ENCODE measurements around the gene LIX1. TPM values are rescaled to one million over a fixed set of nuclear protein-coding genes. Genes with fewer than 3 reads are reported as not detected.
A peak's percentile ranks its signal among the peaks of the same experiment; 100 is the strongest.

The LIX1 gene
- total and polyA plus RNA-seq, 2 of the 8 experiments (the other 6 are each of a cell fraction or from before 2014, with no cell fraction given): 0.26 to 0.45 TPM

- H2BK20ac ChIP-seq (ENCODE audit: low read length): no peak overlapping the region
- no peak overlapping the region for H4K8ac ChIP-seq (ENCODE audit: extremely low read depth, insufficient read depth, low read length)
- no peak overlapping the region for H3K4ac ChIP-seq (replicated peaks; ENCODE audit: insufficient read length, low read depth, low read length)
- ChIA-PET POLR2A (ENCODE audit: partially characterized antibody) (no interaction called here), CTCF (ENCODE audit: partially characterized antibody) (no interaction called here)
- H3K79me1 ChIP-seq (ENCODE audit: low read depth, low read length): no peaks in the 10 kb centered on the region
- H3K23ac ChIP-seq (ENCODE audit: insufficient read length): no peak overlapping the region
- H2BK5ac ChIP-seq (ENCODE audit: low read depth, low read length): no peak overlapping the region
- H3K23me2 ChIP-seq (ENCODE audit: low read depth, low read length): 0 out of 2 replicates have a peak, but pooled peaks cover 6% of the 10 kb centered on the region
- H4K5ac ChIP-seq (ENCODE audit: insufficient read length, low read depth, low read length): no peak overlapping the region
- H3K9ac ChIP-seq (replicated peaks in 1 of 4; ENCODE audit: extremely low read depth in 1 of 4, low read depth in 3 of 4, low read length in 3 of 4): no peak overlapping the region
- H2AK5ac ChIP-seq (ENCODE audit: low read depth, low read length): no peak overlapping the region
- peaks cover 0 to 4% (median 0%) of the 10 kb centered on the region in 4 experiments; a peak in 1 of 7 replicates for H3K4me1 ChIP-seq (replicated peaks in 1 of 4; ENCODE audit: control insufficient read depth in 3 of 4, insufficient read depth in 4 of 4, low read length in 3 of 4)
- peak overlapping the region; percentile 80 for H4K91ac ChIP-seq (replicated peaks; ENCODE audit: insufficient read length, low read length)
- no peak overlapping the region for H3K14ac ChIP-seq (ENCODE audit: insufficient read length)
- peaks cover 0 to 10% (median 2%) of the 10 kb centered on the region in 4 experiments; a peak in 4 of 8 replicates for H3K36me3 ChIP-seq (ENCODE audit: control insufficient read depth in 2 of 4, insufficient read depth in 4 of 4, low read length in 3 of 4)
- peak overlapping the region; percentile 93 to 97 (median 96); a peak in 7 of 8 replicates for H3K4me3 ChIP-seq (ENCODE audit: extremely low read depth in 1 of 4, insufficient read depth in 2 of 4, low read depth in 3 of 4, low read length in 4 of 4)
- peak overlapping the region; percentile 76 for H3K18ac ChIP-seq (ENCODE audit: extremely low read depth, low read length)
- peak overlapping the region; percentile 98 for H2AFZ ChIP-seq (ENCODE audit: low read length)
- H3K56ac ChIP-seq (replicated peaks; ENCODE audit: insufficient read length, low read depth, low read length): no peak overlapping the region
- peaks cover 0 to 33% of the 10 kb centered on the region in 2 experiments; a peak in 3 of 4 replicates for H3K79me2 ChIP-seq (ENCODE audit: control insufficient read depth in 1 of 2, insufficient read depth in 2 of 2, low read length in 2 of 2)
- no peaks in the 10 kb centered on the region for H4K20me1 ChIP-seq (replicated peaks in 1 of 2; ENCODE audit: control insufficient read depth in 1 of 2, insufficient read depth in 2 of 2, low read length in 2 of 2)
- H3K27ac ChIP-seq (ENCODE audit: low read depth, low read length): no peak overlapping the region
- H2BK12ac ChIP-seq (ENCODE audit: low read depth, low read length): no peak overlapping the region; the same call in 1 of the 2 replicates
- H3K4me2 ChIP-seq (ENCODE audit: insufficient read depth in 1 of 2, low read depth in 2 of 2, low read length in 2 of 2): peak overlapping the region; percentile 68 to 77
- FAIRE-seq (no peak), DNase-seq (ENCODE audit: low read depth in 1 of 2, low spot score in 2 of 2) (no peak)
- no peak overlapping the region for H2BK15ac ChIP-seq (ENCODE audit: low read length)
- H3K27me3 ChIP-seq (replicated peaks in 1 of 4; ENCODE audit: control insufficient read depth in 3 of 4, extremely low read depth in 1 of 4, insufficient read depth in 3 of 4, low read length in 3 of 4): peaks cover 0 to 8% (median 6%) of the 10 kb centered on the region in 4 experiments; a peak in 5 of 7 replicates
- no peaks in the 10 kb centered on the region for H3K9me3 ChIP-seq (ENCODE audit: insufficient read depth in 2 of 2, low read depth in 1 of 2, low read length in 1 of 2)
- peak; percentile 62 for TF ChIP-seq KDM4A (IDR thresholded peaks at IDR 0.05; ENCODE audit: low read depth, low read length, severe bottlenecking)
- TF ChIP-seq RBBP5 (IDR thresholded peaks at IDR 0.05; ENCODE audit: borderline replicate concordance, low read depth, low read length): no peak
- TF ChIP-seq POLR2AphosphoS5 (IDR thresholded peaks at IDR 0.05; ENCODE audit: low read depth, low read length): no peak
- TF ChIP-seq, protein P1, sequence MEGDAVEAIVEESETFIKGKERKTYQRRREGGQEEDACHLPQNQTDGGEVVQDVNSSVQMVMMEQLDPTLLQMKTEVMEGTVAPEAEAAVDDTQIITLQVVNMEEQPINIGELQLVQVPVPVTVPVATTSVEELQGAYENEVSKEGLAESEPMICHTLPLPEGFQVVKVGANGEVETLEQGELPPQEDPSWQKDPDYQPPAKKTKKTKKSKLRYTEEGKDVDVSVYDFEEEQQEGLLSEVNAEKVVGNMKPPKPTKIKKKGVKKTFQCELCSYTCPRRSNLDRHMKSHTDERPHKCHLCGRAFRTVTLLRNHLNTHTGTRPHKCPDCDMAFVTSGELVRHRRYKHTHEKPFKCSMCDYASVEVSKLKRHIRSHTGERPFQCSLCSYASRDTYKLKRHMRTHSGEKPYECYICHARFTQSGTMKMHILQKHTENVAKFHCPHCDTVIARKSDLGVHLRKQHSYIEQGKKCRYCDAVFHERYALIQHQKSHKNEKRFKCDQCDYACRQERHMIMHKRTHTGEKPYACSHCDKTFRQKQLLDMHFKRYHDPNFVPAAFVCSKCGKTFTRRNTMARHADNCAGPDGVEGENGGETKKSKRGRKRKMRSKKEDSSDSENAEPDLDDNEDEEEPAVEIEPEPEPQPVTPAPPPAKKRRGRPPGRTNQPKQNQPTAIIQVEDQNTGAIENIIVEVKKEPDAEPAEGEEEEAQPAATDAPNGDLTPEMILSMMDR (IDR thresholded peaks at IDR 0.05; ENCODE audit: control extremely low read depth in 1 of 3, insufficient read depth in 1 of 3, low read depth in 1 of 3, low read length in 3 of 3): no peak
- WGBS, 2 experiments (ENCODE audit: extremely low coverage in 1 of 2, insufficient coverage in 1 of 2, insufficient read length in 1 of 2, insufficient replicate concordance in 2 of 2, low coverage in 1 of 2, low lambda C conversion rate in 2 of 2, missing lambda C conversion rate in 1 of 2): 65% methylated on average over 6 of the region's 6 CpGs; no CpG with 5 or more reads in 1 of the 2 experiments
- no peak overlapping the region for H2BK120ac ChIP-seq (replicated peaks; ENCODE audit: low read depth, low read length)
Observed at GRCh38 chr5:97183930-97184213, 41.5 kb upstream of the LIX1 start.
